ENCODE measurements around the gene LARP4.

Gene LARP4

GRCh38 chr12:50404307-50404706, 3.6 kb downstream of the LARP4 start:
- H3K27ac ChIP-seq (ENCODE audit: low read depth, low read length), result no peak overlapping the region
- H3F3A ChIP-seq (ENCODE audit: insufficient read depth), result 0 out of 2 replicates have a peak, but pooled peaks cover 4% of the 10 kb centered on the region
- H3K9me2 ChIP-seq (replicated peaks; ENCODE audit: insufficient read depth, low read length), result no peaks in the 10 kb centered on the region
- H3K27me3 ChIP-seq (ENCODE audit: low read length), result no peaks in the 10 kb centered on the region
- H3K9me3 ChIP-seq (ENCODE audit: insufficient read depth, low read length), result no peaks in the 10 kb centered on the region
- no peak for TF ChIP-seq CTCF (IDR thresholded peaks at IDR 0.05; ENCODE audit: insufficient read depth, low read length, poor library complexity, severe bottlenecking)
- no peak for TF ChIP-seq EZH2phosphoT487 (conservative IDR thresholded peaks at IDR 0.05; ENCODE audit: low read length)
- no peak overlapping the region for H3K9ac ChIP-seq (ENCODE audit: low read length)
- peaks cover 84% of the 10 kb centered on the region for H3K79me2 ChIP-seq (ENCODE audit: insufficient read depth, low read length)
- no peaks in the 10 kb centered on the region for H3K36me3 ChIP-seq (ENCODE audit: low read length)
- peaks cover 30% of the 10 kb centered on the region for H4K20me1 ChIP-seq (ENCODE audit: low read depth, low read length)
- no peak overlapping the region for H3K4me2 ChIP-seq (ENCODE audit: low read depth, low read length, poor library complexity, severe bottlenecking)
- H2AFZ ChIP-seq (ENCODE audit: low read depth, low read length, severe bottlenecking), result no peak overlapping the region
- no peak overlapping the region for H3K4me3 ChIP-seq (ENCODE audit: insufficient read depth, low read length, poor library complexity, severe bottlenecking)

GRCh38 chr12:50411051-50411660, 10.5 kb downstream of the LARP4 start:
- H4K20me1 ChIP-seq (ENCODE audit: low read depth, low read length), result peaks cover 37% of the 10 kb centered on the region
- peaks cover 99% of the 10 kb centered on the region for H3K79me2 ChIP-seq (ENCODE audit: insufficient read depth, low read length)

GRCh38 chr12:50415899-50416479, 15.3 kb downstream of the LARP4 start:
- Histone ChIP-seq H3K9me2 (replicated peaks; ENCODE audit: insufficient read depth, low read length) (no peaks in the 10 kb centered on the region), H3K36me3 (ENCODE audit: low read length) (no peaks in the 10 kb centered on the region), H2AFZ (ENCODE audit: low read depth, low read length, severe bottlenecking) (no peak overlapping the region), H3K79me2 (ENCODE audit: insufficient read depth, low read length) (peaks cover 99% of the 10 kb centered on the region), H3K27me3 (ENCODE audit: low read length) (no peaks in the 10 kb centered on the region), H4K20me1 (ENCODE audit: low read depth, low read length) (peaks cover 35% of the 10 kb centered on the region; the same call in 1 of the 2 replicates), H3K27ac (ENCODE audit: low read depth, low read length) (no peak overlapping the region), H3K9ac (ENCODE audit: low read length) (no peak overlapping the region), H3K4me2 (ENCODE audit: low read depth, low read length, poor library complexity, severe bottlenecking) (no peak overlapping the region), H3K9me3 (ENCODE audit: insufficient read depth, low read length) (no peaks in the 10 kb centered on the region), H3K4me3 (ENCODE audit: insufficient read depth, low read length, poor library complexity, severe bottlenecking) (no peak overlapping the region), H3F3A (ENCODE audit: insufficient read depth) (peaks cover 9% of the 10 kb centered on the region)
- TF ChIP-seq EZH2phosphoT487 (conservative IDR thresholded peaks at IDR 0.05; ENCODE audit: low read length) (no peak), CTCF (IDR thresholded peaks at IDR 0.05; ENCODE audit: insufficient read depth, low read length, poor library complexity, severe bottlenecking) (no peak)

More at GRCh38 chr12:50411051-50411660, 10.5 kb downstream of the LARP4 start:
- H2AFZ ChIP-seq (ENCODE audit: low read depth, low read length, severe bottlenecking), result no peak overlapping the region
- no peaks in the 10 kb centered on the region for H3K9me3 ChIP-seq (ENCODE audit: insufficient read depth, low read length)
- H3K27ac ChIP-seq (ENCODE audit: low read depth, low read length), result no peak overlapping the region
- no peaks in the 10 kb centered on the region for H3K27me3 ChIP-seq (ENCODE audit: low read length)
- no peaks in the 10 kb centered on the region for H3K36me3 ChIP-seq (ENCODE audit: low read length)
- no peak overlapping the region for H3K4me3 ChIP-seq (ENCODE audit: insufficient read depth, low read length, poor library complexity, severe bottlenecking)
- H3K9ac ChIP-seq (ENCODE audit: low read length), result no peak overlapping the region
- H3F3A ChIP-seq (ENCODE audit: insufficient read depth), result peaks cover 3% of the 10 kb centered on the region; the same call in 1 of the 2 replicates
- no peak for TF ChIP-seq CTCF (IDR thresholded peaks at IDR 0.05; ENCODE audit: insufficient read depth, low read length, poor library complexity, severe bottlenecking)
- TF ChIP-seq EZH2phosphoT487 (conservative IDR thresholded peaks at IDR 0.05; ENCODE audit: low read length), result no peak
- H3K9me2 ChIP-seq (replicated peaks; ENCODE audit: insufficient read depth, low read length), result no peaks in the 10 kb centered on the region
- H3K4me2 ChIP-seq (ENCODE audit: low read depth, low read length, poor library complexity, severe bottlenecking), result no peak overlapping the region

Measured in SU-DHL-6 (cell line).